H7 (cell line): ENCODE data around the gene RNU6-1. TPM values are rescaled to one million over a fixed set of nuclear protein-coding genes. Genes with fewer than 3 reads are reported as not detected.

Experiments used
- DNase-seq: peaks from one replicate; pipeline ENCODE4 v3.0.0; 2012
- H3K27me3 ChIP-seq: 2 replicates; pipeline ENCODE4 v1.6.0; 2011; ENCODE audit warnings: mild to moderate bottlenecking, low read length; ENCODE audit not compliant: control insufficient read depth, insufficient read depth
- H3K36me3 ChIP-seq: replicated peaks from 2 replicates; pipeline ENCODE4 v1.5.1; 2011; ENCODE audit warnings: low read length; ENCODE audit not compliant: control insufficient read depth, insufficient read depth
- H3K4me3 ChIP-seq: 2 replicates; pipeline ENCODE4 v1.5.1; 2011; ENCODE audit warnings: low read depth, mild to moderate bottlenecking, control low read depth, low read length, moderate library complexity; ENCODE audit not compliant: insufficient read depth
- total RNA-seq: library from RNA; depleted of rRNA; stranded (reverse); fragments of >200 nt; shearing (Covaris generic); gene quantifications from 2 replicates; pipeline ENCODE4 v1.2.3, GENCODE V29; 2014; rRNA removed

RNU6-1 gene
- total RNA-seq, result not detected in 2 replicates

- peaks cover 41% of the 10 kb centered on the region for H3K27me3 ChIP-seq
- no peaks in the 10 kb centered on the region for H3K36me3 ChIP-seq
- peak; percentile 95 for DNase-seq
- H3K4me3 ChIP-seq, result peak within 1 kb of the TSS; percentile 93
Observed at GRCh38 chr15:67839929-67840748, at the start of gene RNU6-1. TSS of gene RNU6-1 (minus strand) at chr15:67840045.

DNA sequence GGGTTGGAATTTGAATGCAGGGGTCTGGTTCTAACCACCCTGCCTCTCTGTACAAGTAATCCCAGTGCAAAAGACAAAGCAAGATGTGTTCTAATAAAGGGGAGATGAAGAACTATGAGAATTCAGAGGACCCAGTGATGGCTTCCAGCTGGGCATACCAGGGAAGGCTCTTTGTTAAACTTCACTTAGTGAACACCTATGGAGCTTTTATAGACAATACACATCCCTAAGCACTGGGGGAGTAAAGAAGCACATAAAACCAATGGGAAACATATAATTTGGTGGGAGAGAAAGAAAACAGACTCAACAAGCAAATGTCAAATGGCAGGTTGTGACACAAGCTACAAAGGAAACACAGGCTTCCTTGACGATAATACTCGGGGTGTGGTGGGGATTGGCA, 47.9 kb upstream of the RNU6-1 start:
- H3K4me3 ChIP-seq, result no peak overlapping the region
- no peak for DNase-seq
- H3K27me3 ChIP-seq, result 0 out of 2 replicates have a peak, but pooled peaks cover 4% of the 10 kb centered on the region
- no peaks in the 10 kb centered on the region for H3K36me3 ChIP-seq

DNA sequence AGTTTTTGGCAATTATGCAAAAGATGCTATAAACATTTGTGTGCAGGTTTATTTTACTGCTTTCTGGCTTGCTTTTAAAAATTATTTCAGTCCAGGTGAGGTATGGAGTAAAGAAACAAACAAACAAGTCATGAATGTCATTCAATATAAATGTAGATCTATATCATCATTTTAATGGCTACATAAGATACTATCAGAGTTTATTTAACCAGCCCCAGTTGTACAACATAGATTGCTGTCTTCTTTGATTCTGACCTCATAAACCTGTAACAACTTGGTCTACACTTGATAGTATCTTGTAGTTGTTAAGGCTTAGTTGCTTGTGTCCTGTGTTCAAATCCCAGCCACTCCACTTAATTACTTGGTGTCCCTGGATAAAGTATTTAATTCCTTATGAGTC, 46.0 kb upstream of the RNU6-1 start:
- 0 out of 2 replicates have a peak, but pooled peaks cover 4% of the 10 kb centered on the region for H3K27me3 ChIP-seq
- no peak overlapping the region for H3K4me3 ChIP-seq
- DNase-seq, result no peak
- H3K36me3 ChIP-seq, result no peaks in the 10 kb centered on the region

GRCh38 chr15:67885175-67885523, 45.3 kb upstream of the RNU6-1 start:
- peak overlapping the region; percentile 51 for H3K4me3 ChIP-seq
- H3K27me3 ChIP-seq, result 0 out of 2 replicates have a peak, but pooled peaks cover 4% of the 10 kb centered on the region
- DNase-seq, result no peak
- H3K36me3 ChIP-seq, result no peaks in the 10 kb centered on the region

DNA sequence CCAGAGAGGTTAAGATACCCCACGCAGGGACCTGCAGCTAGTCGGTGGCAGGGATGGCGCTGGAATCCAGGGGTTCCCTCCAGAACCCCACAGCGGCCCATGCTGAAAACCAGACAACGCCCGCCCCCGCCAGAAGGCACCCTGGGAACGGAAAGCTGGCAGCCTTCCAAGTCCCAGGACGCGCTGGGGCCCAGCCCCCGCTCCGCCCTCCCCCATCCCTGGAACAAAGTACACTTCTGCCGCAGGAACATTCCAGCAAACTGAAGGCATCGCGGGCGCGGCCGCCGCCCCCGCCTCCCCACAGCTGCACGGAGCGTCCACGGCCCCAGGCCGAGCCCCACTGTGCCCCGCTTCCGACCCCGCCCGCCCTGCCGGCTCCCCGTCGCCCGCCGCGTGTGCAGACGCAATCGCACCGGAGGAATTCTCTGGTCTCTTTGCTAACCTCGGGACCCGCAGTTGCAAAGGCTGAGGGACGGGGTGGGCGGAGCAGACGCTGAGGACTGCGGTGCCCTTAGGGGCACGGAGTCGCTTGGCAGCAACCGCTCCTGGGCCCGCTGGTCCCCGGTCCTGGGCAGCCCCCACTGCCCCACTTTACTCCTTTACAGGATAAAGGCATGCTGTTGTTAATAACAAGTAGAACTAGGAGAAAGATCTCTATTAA, 44.8 kb upstream of the RNU6-1 start:
- Histone ChIP-seq H3K27me3 (0 out of 2 replicates have a peak, but pooled peaks cover 4% of the 10 kb centered on the region), H3K4me3 (peak overlapping the region; percentile 51), H3K36me3 (no peaks in the 10 kb centered on the region)
- peak; percentile 89 for DNase-seq

DNA sequence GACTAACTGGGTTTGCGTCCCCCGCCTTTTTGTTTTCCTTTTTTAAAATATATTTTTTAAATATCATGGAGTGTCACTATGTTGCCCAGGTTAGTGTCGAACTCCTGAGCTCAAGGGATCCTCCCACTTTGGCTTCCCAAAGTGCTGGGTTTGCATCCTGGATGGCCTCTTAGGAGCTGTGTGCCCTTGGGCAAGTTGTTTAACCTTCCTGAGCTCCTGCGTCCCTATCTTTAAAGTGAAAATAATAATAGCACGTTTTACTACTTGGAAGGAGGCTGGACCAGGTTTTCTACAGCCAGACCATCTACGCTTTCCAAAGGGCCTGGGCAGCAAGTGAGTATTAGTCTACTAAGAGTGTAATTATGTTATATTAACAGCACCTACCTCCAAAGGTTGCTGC, 44.2 kb upstream of the RNU6-1 start:
- H3K27me3 ChIP-seq, result 0 out of 2 replicates have a peak, but pooled peaks cover 4% of the 10 kb centered on the region
- DNase-seq, result no peak
- H3K4me3 ChIP-seq, result peak overlapping the region; percentile 51; the same call in 1 of the 2 replicates
- H3K36me3 ChIP-seq, result no peaks in the 10 kb centered on the region

GRCh38 chr15:67883234-67883773, 43.5 kb upstream of the RNU6-1 start:
- no peak overlapping the region for H3K4me3 ChIP-seq
- DNase-seq, result peak; percentile 35
- H3K27me3 ChIP-seq, result 0 out of 2 replicates have a peak, but pooled peaks cover 4% of the 10 kb centered on the region
- no peaks in the 10 kb centered on the region for H3K36me3 ChIP-seq

DNA sequence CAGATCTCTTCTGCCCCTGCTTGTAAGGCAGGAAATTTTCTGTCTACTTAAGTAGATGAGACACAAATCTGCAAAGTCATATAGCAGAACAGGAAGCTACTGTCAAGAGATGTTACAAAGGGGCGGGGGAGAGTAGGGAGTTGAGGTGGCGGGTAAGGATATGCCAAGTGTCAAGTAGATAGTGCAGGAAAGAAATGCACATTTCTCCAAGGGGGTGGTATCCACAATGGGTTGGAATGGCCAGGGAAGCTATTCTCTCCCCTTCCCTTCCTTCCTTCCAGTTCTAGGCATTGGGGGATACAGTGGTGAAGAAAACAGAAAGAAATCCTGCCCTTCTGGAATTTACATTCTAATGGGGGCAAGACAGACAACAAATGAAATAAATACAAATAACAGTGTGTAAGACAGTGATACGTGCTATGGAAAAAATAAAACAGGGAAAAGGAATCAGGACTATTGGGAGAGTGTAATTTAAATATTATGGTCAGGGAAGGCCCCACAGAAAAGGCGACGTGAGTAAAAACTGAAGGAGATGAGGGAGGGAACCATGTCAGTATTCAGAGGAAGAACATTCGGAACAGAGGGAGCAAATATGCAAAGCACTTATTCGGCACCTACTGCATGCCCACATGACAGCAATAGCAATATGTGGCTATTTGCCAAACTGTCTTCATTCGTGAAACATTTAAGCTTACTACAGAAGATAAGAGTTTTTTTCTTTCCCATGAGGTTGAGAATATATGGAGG, 42.8 kb upstream of the RNU6-1 start:
- no peaks in the 10 kb centered on the region for H3K36me3 ChIP-seq
- DNase-seq, result no peak
- H3K4me3 ChIP-seq, result no peak overlapping the region
- H3K27me3 ChIP-seq, result 0 out of 2 replicates have a peak, but pooled peaks cover 4% of the 10 kb centered on the region

DNA sequence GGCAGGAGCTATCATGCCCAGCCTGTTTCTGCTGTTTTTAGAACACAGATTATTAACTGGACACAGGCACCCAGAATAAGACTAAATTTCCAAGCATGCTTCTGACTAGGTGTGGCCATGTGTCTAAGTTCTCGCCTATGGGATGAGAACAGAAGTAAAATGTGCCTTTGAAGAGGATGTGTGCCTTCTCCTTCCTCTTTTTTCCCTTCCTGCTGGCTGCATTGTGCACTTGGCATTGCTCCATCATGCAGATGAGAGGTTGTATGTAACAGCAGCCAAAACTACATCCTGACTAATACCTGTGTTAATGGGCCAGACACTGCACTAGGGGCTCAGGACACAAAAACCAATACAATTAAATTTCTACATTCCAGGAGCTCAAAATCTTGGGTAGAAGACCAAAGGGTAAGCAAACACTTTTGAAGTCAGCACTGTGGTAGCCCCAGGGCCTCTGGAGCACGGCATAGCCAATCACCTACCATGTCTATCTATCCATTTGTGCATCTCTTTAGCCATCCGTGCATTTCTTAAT, 40.9 kb upstream of the RNU6-1 start:
- 0 out of 2 replicates have a peak, but pooled peaks cover 2% of the 10 kb centered on the region for H3K27me3 ChIP-seq
- no peaks in the 10 kb centered on the region for H3K36me3 ChIP-seq
- no peak for DNase-seq
- H3K4me3 ChIP-seq, result no peak overlapping the region

GRCh38 chr15:67879440-67880129, 39.7 kb upstream of the RNU6-1 start:
- no peaks in the 10 kb centered on the region for H3K36me3 ChIP-seq
- no peak for DNase-seq
- no peak overlapping the region for H3K4me3 ChIP-seq
- no peaks in the 10 kb centered on the region for H3K27me3 ChIP-seq

GRCh38 chr15:67878712-67879206, 38.9 kb upstream of the RNU6-1 start:
- no peak for DNase-seq
- no peak overlapping the region for H3K4me3 ChIP-seq
- H3K27me3 ChIP-seq, result no peaks in the 10 kb centered on the region
- no peaks in the 10 kb centered on the region for H3K36me3 ChIP-seq

GRCh38 chr15:67873777-67874176, 33.9 kb upstream of the RNU6-1 start:
- no peak overlapping the region for H3K4me3 ChIP-seq
- no peak for DNase-seq
- H3K27me3 ChIP-seq, result no peaks in the 10 kb centered on the region
- H3K36me3 ChIP-seq, result no peaks in the 10 kb centered on the region

DNA sequence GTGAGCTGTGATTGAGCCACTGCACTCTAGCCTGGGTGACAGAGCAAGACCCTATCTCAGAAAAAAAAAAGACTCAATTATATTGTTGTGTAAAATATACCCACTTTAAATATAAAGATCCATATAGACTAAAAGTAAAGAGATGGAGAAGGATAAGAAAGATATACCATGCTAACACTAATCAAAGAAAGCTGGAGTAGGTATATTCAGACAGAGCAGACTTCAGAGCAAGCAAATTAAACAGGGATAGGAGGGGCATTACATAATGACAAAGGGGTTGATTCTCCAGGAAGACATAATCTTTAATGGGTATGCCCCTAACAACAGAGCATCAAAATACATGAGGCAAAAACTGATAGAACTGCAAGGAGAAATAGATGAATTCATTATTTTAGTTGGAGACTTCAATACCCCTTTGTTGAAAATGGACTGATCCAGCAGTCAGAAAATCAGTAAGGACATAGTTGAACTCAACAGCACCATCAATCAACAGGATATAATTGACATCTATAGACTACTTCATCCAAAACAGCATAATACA, 31.1 kb upstream of the RNU6-1 start:
- H3K27me3 ChIP-seq, result no peaks in the 10 kb centered on the region
- DNase-seq, result no peak
- H3K4me3 ChIP-seq, result no peak overlapping the region
- no peaks in the 10 kb centered on the region for H3K36me3 ChIP-seq
